Ascending aorta (tissue), 2 donors: Measurements from ENCODE around the gene ZP1. TPM values are rescaled to one million over a fixed set of nuclear protein-coding genes. Genes with fewer than 3 reads are reported as not detected.

Experiments
- DNase-seq, 2 donors: peaks; one replicate each; pipeline ENCODE4 v3.0.0-alpha.2; 2019; ENCODE audit warnings: low spot score in 2 of 2
- H3K27ac ChIP-seq, 2 donors: fragments of 200-600 bp; sonication (generic); one replicate each; pipeline ENCODE4 v1.5.1; 2016 to 2017; ENCODE audit warnings: mild to moderate bottlenecking in 1 of 2
- H3K27me3 ChIP-seq: fragments of 200-600 bp; sonication (generic); one replicate; pipeline ENCODE4 v1.5.1; 2017
- H3K36me3 ChIP-seq, 2 donors: fragments of 200-600 bp; sonication (generic); one replicate each; pipeline ENCODE4 v1.5.1; 2016
- H3K4me1 ChIP-seq, 2 donors: fragments of 200-600 bp; sonication (generic); one replicate each; pipeline ENCODE4 v1.5.1; 2016 to 2017; ENCODE audit warnings: mild to moderate bottlenecking in 1 of 2
- H3K4me3 ChIP-seq, 2 donors: fragments of 200-600 bp; sonication (generic); one replicate each; pipeline ENCODE4 v1.5.1; 2016 to 2017; ENCODE audit warnings: mild to moderate bottlenecking in 1 of 2
- H3K9me3 ChIP-seq, 2 donors: fragments of 200-600 bp; sonication (generic); one replicate each; pipeline ENCODE4 v1.5.1; 2016
- CTCF ChIP-seq, 3 experiments: fragments of 200-600 bp in 2 of 3; fragments of 450-650 bp in 1 of 3; sonication (generic) in 2 of 3; IDR thresholded peaks; one replicate each; pipeline ENCODE4 v1.5.1; 2016 to 2019; ENCODE audit warnings: antibody characterized with exemption in 3 of 3, mild to moderate bottlenecking in 1 of 3, moderate library complexity in 1 of 3
- intact Hi-C: fragments of 100-400 bp; cut with DNase I; formaldehyde crosslinking; loops from one replicate; pipeline ENCODE4 v1.15.1; 2023
- total RNA-seq: library from RNA; depleted of rRNA; stranded (reverse); fragments of >200 nt; gene quantifications from one replicate; pipeline ENCODE4 v1.1.0, GENCODE V29; 2016

ZP1 gene
- total RNA-seq, 1 donor from 2014 or later, result not detected

DNA sequence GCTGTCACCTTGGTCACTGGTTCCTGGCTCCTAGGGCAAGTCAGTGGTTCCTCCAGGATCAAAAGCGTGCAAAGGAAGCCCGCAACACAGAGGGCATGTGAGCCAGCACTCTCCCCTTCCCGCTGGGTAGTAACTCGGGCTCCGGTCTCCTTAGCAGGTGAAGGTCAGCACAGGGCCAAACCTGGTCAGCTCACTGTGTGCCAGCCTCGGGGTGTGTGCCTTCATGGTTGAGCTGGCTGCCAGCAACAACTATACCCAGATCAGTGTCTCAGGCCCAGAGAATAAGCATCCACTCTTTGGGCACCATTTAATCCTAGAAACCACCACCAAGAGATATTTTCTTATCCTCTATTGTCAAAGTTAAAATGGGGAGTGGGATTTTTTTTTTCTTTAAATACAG lies 41.6 kb upstream of the ZP1 start:
- intact Hi-C loops, result no loop called here

DNA sequence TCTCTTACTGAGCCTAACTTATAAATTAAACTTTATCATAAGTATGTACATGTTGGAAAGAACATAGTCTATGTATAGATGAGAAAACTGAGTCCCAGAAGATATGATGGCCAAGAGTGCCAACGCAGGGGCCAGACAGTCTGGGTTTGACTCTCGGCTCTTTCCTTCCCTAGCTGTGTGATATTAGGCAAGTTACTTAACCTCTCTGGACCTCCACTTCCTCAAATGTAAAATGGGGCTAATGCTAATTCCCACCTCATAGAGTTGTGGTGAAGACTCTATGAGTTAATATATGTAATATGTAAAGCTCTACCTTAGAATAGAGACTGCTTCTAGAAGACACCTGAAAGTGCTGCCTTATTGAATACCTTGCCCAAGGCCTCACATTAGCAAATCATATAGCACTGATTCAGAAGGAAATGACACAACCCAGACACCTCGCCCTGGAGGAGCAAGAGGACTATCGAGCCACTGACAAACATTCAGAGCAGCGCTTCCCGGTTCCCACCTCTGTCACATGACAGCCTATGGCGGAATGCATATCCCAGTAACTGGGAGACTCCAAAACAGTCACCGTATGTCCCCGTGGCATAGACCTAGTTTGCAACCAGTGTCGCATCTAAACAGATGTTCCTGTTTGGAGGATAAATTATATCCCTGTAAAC lies 36.7 kb upstream of the ZP1 start:
- Histone ChIP-seq H3K36me3 (no peaks in the 10 kb centered on the region), H3K4me3 (no peak overlapping the region), H3K27me3 (no peaks in the 10 kb centered on the region), H3K4me1 (no peaks in the 10 kb centered on the region), H3K27ac (no peak overlapping the region), H3K9me3 (no peaks in the 10 kb centered on the region)
- DNase-seq, result no peak
- no peak for TF ChIP-seq CTCF (IDR thresholded peaks at IDR 0.05)
- intact Hi-C loops, result loop anchor here (1.0 to 5.0 kb wide), 3 partner anchors 69 to 356 kb away; no protein-coding TSS in a partner anchor

More for the DNA sequence above, 41.6 kb upstream of the ZP1 start:
- no peaks in the 10 kb centered on the region for H3K4me1 ChIP-seq
- no peak overlapping the region for H3K27ac ChIP-seq
- H3K27me3 ChIP-seq, result no peaks in the 10 kb centered on the region
- TF ChIP-seq CTCF (IDR thresholded peaks at IDR 0.05), result no peak
- DNase-seq, result no peak
- H3K4me3 ChIP-seq, result no peak overlapping the region
- no peaks in the 10 kb centered on the region for H3K36me3 ChIP-seq
- no peaks in the 10 kb centered on the region for H3K9me3 ChIP-seq

GRCh38 chr11:60831143-60831500 lies 36.2 kb upstream of the ZP1 start:
- Histone ChIP-seq H3K4me3 (no peak overlapping the region), H3K9me3 (no peaks in the 10 kb centered on the region), H3K4me1 (no peaks in the 10 kb centered on the region), H3K27ac (no peak overlapping the region), H3K36me3 (no peaks in the 10 kb centered on the region), H3K27me3 (no peaks in the 10 kb centered on the region)
- intact Hi-C loops, result loop anchor here (1.0 to 5.0 kb wide), 3 partner anchors 68 to 356 kb away; no protein-coding TSS in a partner anchor
- peak; percentile 73 to 92 (median 86) for TF ChIP-seq CTCF (IDR thresholded peaks at IDR 0.05)
- peak; percentile 24 to 90 for DNase-seq

DNA sequence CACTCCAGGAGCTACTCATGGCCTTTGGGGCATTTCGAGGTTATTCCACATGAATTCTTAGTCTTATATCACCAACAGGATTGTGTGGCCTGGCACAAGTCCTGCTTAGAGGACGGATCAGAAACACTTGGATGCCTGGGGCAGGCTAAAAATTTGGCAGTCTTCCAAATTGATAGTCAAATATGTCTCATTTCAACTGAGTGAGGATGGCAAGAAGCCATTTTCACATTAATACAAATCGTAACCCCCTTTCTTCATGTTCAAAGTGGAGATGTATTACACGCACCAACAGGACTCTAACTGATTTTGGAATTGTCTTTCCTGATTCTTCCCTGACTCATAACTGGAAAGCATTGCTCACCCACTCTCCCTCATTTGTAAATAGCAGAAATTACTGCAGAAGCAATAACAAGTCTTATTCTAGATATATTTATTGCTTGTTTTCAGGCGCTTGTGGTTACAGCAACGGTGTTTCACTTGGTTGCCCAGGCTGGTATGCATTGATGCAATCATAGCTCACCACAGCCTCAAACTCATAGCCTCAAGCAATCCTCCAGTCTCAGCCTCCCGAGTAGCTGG lies 35.8 kb upstream of the ZP1 start:
- TF ChIP-seq CTCF (IDR thresholded peaks at IDR 0.05), result no peak
- Histone ChIP-seq H3K36me3 (no peaks in the 10 kb centered on the region), H3K4me1 (no peaks in the 10 kb centered on the region), H3K9me3 (no peaks in the 10 kb centered on the region), H3K4me3 (no peak overlapping the region), H3K27me3 (no peaks in the 10 kb centered on the region), H3K27ac (no peak overlapping the region)
- intact Hi-C loops, result loop anchor here (1.0 to 5.0 kb wide), 3 partner anchors 68 to 355 kb away; no protein-coding TSS in a partner anchor
- no peak for DNase-seq

- no peak for TF ChIP-seq CTCF (IDR thresholded peaks at IDR 0.05)
- H3K9me3 ChIP-seq, result no peaks in the 10 kb centered on the region
- no peaks in the 10 kb centered on the region for H3K36me3 ChIP-seq
- DNase-seq, result no peak
- intact Hi-C loops, result loop anchor here (5.0 kb wide), 1 partner anchor 292 kb away; no protein-coding TSS in a partner anchor
- H3K27ac ChIP-seq, result no peak overlapping the region
- no peaks in the 10 kb centered on the region for H3K27me3 ChIP-seq
- no peak overlapping the region for H3K4me3 ChIP-seq
- no peaks in the 10 kb centered on the region for H3K4me1 ChIP-seq
These were observed 32.4 kb upstream of the ZP1 start for GRCh38 chr11:60834742-60835533.
